ENCODE data around the gene POGLUT3.

DNA sequence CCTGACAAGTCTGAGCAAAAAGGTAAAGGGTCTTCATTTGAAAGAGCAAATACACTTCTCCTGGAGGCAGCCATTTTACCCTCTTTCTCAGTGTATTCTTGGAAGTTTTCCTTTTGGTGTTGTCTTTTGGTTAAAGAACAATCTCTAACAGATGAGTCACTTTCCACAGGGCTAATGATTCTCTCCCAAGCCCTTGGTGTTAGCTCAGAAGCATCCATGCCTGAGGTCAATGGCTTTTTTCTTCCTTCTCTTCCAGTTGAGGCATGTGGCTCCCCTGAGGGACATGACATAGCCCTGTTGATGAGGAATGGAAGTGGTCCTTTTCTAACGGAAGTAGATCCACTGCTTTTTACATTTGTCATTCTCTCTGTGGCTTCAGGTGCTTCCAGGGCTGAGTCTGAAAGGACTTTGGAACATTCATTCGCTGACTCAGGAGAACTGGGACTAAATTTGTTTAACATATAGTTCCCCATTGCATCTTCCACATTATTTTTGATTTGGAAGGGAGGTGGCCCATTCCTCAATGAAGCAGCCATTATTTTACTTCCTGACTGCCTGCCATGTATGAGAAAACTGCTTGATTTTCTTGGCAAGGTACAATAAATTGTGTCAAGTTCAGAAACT is 13.8 kb upstream of the POGLUT3 start:
- no peak for TF ChIP-seq CTCF (IDR thresholded peaks at IDR 0.05; ENCODE audit: low read depth, low read length, missing input control)
- no peak for TF ChIP-seq JUND (IDR thresholded peaks at IDR 0.05)
- TF ChIP-seq, protein P1, sequence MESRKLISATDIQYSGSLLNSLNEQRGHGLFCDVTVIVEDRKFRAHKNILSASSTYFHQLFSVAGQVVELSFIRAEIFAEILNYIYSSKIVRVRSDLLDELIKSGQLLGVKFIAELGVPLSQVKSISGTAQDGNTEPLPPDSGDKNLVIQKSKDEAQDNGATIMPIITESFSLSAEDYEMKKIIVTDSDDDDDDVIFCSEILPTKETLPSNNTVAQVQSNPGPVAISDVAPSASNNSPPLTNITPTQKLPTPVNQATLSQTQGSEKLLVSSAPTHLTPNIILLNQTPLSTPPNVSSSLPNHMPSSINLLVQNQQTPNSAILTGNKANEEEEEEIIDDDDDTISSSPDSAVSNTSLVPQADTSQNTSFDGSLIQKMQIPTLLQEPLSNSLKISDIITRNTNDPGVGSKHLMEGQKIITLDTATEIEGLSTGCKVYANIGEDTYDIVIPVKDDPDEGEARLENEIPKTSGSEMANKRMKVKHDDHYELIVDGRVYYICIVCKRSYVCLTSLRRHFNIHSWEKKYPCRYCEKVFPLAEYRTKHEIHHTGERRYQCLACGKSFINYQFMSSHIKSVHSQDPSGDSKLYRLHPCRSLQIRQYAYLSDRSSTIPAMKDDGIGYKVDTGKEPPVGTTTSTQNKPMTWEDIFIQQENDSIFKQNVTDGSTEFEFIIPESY (IDR thresholded peaks at IDR 0.05): no peak
- TF ChIP-seq MAX (IDR thresholded peaks at IDR 0.05): no peak
- no peak for TF ChIP-seq RAD21 (IDR thresholded peaks at IDR 0.05)
- no peak for TF ChIP-seq YY1 (IDR thresholded peaks at IDR 0.05)
- no peak for TF ChIP-seq FOXA1 (IDR thresholded peaks at IDR 0.05)
- TF ChIP-seq REST (IDR thresholded peaks at IDR 0.05): no peak
- no peak for TF ChIP-seq ATF3 (IDR thresholded peaks at IDR 0.05)

Measured in liver (tissue), 3 donors.